PC-9 (cell line): ENCODE data around the gene KCNQ1OT1. TPM values are rescaled to one million over a fixed set of nuclear protein-coding genes. Genes with fewer than 3 reads are reported as not detected.

Source experiments
- BruUV-seq: library from RNA; stranded (reverse); fragments of 400-500 nt; replicated peaks from 2 replicates; lab custom pipeline; 2021; lab: Mats Ljungman, UMichigan
- CTCF ChIA-PET: fragments of 300-600 bp; sonication (Branson Sonifier 250); formaldehyde crosslinking; loops from one replicate; lab custom pipeline; 2022; ENCODE audit warnings: antibody characterized with exemption; lab: Charles Lee
- POLR2A ChIA-PET: fragments of 300-600 bp; sonication (Branson Sonifier 250); formaldehyde crosslinking; loops from one replicate; lab custom pipeline; 2022; ENCODE audit warnings: antibody characterized with exemption; ENCODE audit not compliant: unreplicated experiment; lab: Charles Lee
- DNase-seq, 2 experiments: peaks; one replicate each; pipeline versions ENCODE4 v3.0.0 to v3.0.0-alpha.2; 2015 to 2022; ENCODE audit warnings: mixed read lengths in 1 of 2
- H2AFZ ChIP-seq: fragments of 200-600 bp; sonication (generic); 2 replicates; pipeline ENCODE4 v1.8.1; 2017; ENCODE audit warnings: antibody characterized with exemption
- H3F3A ChIP-seq: fragments of 200-600 bp; sonication (generic); 2 replicates; pipeline ENCODE4 v1.8.1; 2017; ENCODE audit warnings: antibody characterized with exemption, mild to moderate bottlenecking, low read depth; ENCODE audit not compliant: insufficient read depth
- H3K27ac ChIP-seq: fragments of 200-600 bp; sonication (generic); 2 replicates; pipeline ENCODE4 v1.6.1; 2016; ENCODE audit warnings: mixed run types
- H3K27me3 ChIP-seq: fragments of 200-600 bp; sonication (generic); 2 replicates; pipeline ENCODE4 v1.6.1; 2016; ENCODE audit warnings: low read depth, mixed run types; ENCODE audit not compliant: insufficient read depth
- H3K36me3 ChIP-seq: fragments of 200-600 bp; sonication (generic); 2 replicates; pipeline ENCODE4 v1.6.1; 2016; ENCODE audit warnings: low read depth, mixed run types
- H3K4me1 ChIP-seq: fragments of 200-600 bp; sonication (generic); replicated peaks from 2 replicates; pipeline ENCODE4 v1.6.1; 2016; ENCODE audit warnings: mixed run types; ENCODE audit not compliant: insufficient read depth
- H3K4me2 ChIP-seq: fragments of 200-600 bp; sonication (generic); 2 replicates; pipeline ENCODE4 v1.6.1; 2017; ENCODE audit warnings: mixed run types
- H3K4me3 ChIP-seq: fragments of 200-600 bp; sonication (generic); 2 replicates; pipeline ENCODE4 v1.6.1; 2016; ENCODE audit warnings: mixed run types
- H3K79me2 ChIP-seq: fragments of 200-600 bp; sonication (generic); 2 replicates; pipeline ENCODE4 v1.6.1; 2017; ENCODE audit warnings: low read depth, mixed run types
- H3K9me2 ChIP-seq: fragments of 200-600 bp; sonication (generic); 2 replicates; pipeline ENCODE4 v1.8.1; 2017; ENCODE audit warnings: mild to moderate bottlenecking; ENCODE audit not compliant: insufficient read depth
- H3K9me3 ChIP-seq: fragments of 200-600 bp; sonication (generic); 2 replicates; pipeline ENCODE4 v1.8.1; 2016; ENCODE audit warnings: low read depth; ENCODE audit not compliant: insufficient read depth
- H4K20me1 ChIP-seq: fragments of 200-600 bp; sonication (generic); 2 replicates; pipeline ENCODE4 v1.8.1; 2017; ENCODE audit not compliant: insufficient read depth
- EZH2 ChIP-seq: fragments of 200-600 bp; sonication (generic); IDR thresholded peaks from 2 replicates; pipeline ENCODE4 v1.8.0; 2017; ENCODE audit warnings: antibody characterized with exemption, low read depth
- intact Hi-C: fragments of 100-400 bp; cut with micrococcal nuclease; formaldehyde crosslinking; loops from one replicate; pipeline ENCODE4 v1.10.0; 2022; ENCODE audit not compliant: unreplicated experiment
- total RNA-seq: library from RNA; stranded (reverse); gene quantifications from 2 replicates; pipeline ENCODE4 v1.2.3, GENCODE V29; 2021
- TF ChIP-seq, protein P1 (sequence below): fragments of 200-600 bp; sonication (generic); conservative IDR thresholded peaks from 2 replicates; pipeline ENCODE4 v1.6.1; 2017; ENCODE audit warnings: mixed run types, antibody characterized with exemption, mild to moderate bottlenecking, moderate library complexity

The KCNQ1OT1 gene
- total RNA-seq, 1 experiment from 2014 or later, result 3.4 TPM

DNA sequence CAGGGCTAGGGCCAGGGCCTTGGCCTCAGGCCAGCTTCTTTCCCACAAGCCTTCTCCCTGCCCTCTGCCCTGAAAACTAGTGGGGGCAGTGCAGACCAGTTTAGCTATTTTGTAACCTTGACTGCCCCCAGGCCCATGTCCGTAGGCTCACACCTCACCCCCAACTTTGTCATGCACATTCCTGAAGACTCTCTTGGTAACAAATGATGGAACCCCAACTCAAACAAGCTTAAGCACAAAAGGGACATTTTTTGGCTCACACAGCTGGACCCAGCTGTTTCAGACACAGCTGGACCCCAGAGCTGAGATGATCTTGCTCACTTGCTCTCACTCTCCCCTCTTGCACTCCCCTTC, 46.6 kb downstream of the KCNQ1OT1 start:
- no peaks in the 10 kb centered on the region for H3K79me2 ChIP-seq
- H3K4me3 ChIP-seq, result no peak overlapping the region
- H3K4me1 ChIP-seq, result no peaks in the 10 kb centered on the region
- BruUV-seq, result no TSS peak
- DNase-seq, result no peak
- ChIA-PET CTCF (no interaction called here), POLR2A (interaction anchor here (0.6 kb wide), 1 partner anchor 120 kb away, joined by 3 read pairs; no protein-coding TSS in a partner anchor)
- H3K27me3 ChIP-seq, result no peaks in the 10 kb centered on the region
- no peaks in the 10 kb centered on the region for H4K20me1 ChIP-seq
- no peak overlapping the region for H3K27ac ChIP-seq
- H3K9me2 ChIP-seq, result no peaks in the 10 kb centered on the region
- H3F3A ChIP-seq, result no peaks in the 10 kb centered on the region
- H3K36me3 ChIP-seq, result no peaks in the 10 kb centered on the region
- intact Hi-C loops, result no loop called here
- no peak for TF ChIP-seq EZH2
- TF ChIP-seq, protein P1, sequence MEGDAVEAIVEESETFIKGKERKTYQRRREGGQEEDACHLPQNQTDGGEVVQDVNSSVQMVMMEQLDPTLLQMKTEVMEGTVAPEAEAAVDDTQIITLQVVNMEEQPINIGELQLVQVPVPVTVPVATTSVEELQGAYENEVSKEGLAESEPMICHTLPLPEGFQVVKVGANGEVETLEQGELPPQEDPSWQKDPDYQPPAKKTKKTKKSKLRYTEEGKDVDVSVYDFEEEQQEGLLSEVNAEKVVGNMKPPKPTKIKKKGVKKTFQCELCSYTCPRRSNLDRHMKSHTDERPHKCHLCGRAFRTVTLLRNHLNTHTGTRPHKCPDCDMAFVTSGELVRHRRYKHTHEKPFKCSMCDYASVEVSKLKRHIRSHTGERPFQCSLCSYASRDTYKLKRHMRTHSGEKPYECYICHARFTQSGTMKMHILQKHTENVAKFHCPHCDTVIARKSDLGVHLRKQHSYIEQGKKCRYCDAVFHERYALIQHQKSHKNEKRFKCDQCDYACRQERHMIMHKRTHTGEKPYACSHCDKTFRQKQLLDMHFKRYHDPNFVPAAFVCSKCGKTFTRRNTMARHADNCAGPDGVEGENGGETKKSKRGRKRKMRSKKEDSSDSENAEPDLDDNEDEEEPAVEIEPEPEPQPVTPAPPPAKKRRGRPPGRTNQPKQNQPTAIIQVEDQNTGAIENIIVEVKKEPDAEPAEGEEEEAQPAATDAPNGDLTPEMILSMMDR, result no peak
- H3K9me3 ChIP-seq, result peaks cover 43% of the 10 kb centered on the region
- H2AFZ ChIP-seq, result no peak overlapping the region
- H3K4me2 ChIP-seq, result no peak overlapping the region

DNA sequence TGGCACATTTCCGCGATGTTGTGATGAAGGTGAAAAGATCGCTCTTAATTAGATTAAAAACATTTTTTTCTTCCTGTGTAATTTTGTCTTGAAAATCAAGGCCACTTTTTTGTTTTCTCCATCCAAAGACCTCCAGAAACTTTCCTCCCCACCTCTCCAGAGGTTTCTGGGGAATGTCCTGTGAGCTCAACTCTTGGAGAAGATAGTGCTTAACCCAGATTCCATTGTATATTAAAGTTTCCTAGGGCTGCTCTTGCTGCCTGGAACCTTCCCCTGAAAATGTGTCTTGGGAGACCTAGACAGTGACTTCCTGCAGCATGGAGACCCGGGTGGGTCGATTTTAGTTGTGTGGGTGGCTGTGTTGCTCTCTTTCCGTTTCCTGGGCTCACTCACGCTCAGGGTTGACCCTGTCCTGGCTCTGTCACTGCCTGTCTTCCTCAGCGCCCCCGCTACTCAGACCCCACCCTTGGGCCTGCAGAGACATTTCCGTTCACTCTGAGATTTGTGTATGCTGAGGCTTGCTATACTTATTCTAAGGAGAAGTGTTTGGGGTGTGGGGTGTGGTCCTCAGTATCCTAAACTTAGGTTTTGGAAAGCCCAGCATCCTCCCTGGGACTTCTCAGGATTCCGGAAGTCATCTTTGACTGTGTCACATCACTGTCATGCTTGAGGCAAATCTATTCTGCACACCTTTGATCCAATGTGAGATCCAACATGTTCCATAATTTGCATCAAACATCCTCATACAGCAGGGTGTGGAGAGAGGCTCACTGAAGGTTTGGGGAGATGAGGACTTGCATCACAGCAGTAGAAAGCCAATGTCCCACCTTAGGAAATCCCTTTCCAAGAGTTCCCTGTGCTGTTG, 47.2 kb downstream of the KCNQ1OT1 start:
- Histone ChIP-seq H3K36me3 (no peaks in the 10 kb centered on the region), H3K27me3 (no peaks in the 10 kb centered on the region)
- CTCF ChIA-PET, result no interaction called here

GRCh38 chr11:2651826-2652271, 47.9 kb downstream of the KCNQ1OT1 start:
- no peak overlapping the region for H3K27ac ChIP-seq
- ChIA-PET POLR2A (no interaction called here), CTCF (no interaction called here)
- H3K27me3 ChIP-seq, result no peaks in the 10 kb centered on the region
- H3K4me2 ChIP-seq, result no peak overlapping the region
- no peak overlapping the region for H2AFZ ChIP-seq
- H3K36me3 ChIP-seq, result no peaks in the 10 kb centered on the region
- no peak overlapping the region for H3K4me3 ChIP-seq
- TF ChIP-seq, protein P1, result no peak
- no peak for TF ChIP-seq EZH2
- H3K9me3 ChIP-seq, result peaks cover 52% of the 10 kb centered on the region
- no peaks in the 10 kb centered on the region for H4K20me1 ChIP-seq
- intact Hi-C loops, result no loop called here
- no TSS peak for BruUV-seq
- H3K4me1 ChIP-seq, result no peaks in the 10 kb centered on the region
- H3K9me2 ChIP-seq, result no peaks in the 10 kb centered on the region
- H3F3A ChIP-seq, result no peaks in the 10 kb centered on the region
- no peak for DNase-seq
- H3K79me2 ChIP-seq, result no peaks in the 10 kb centered on the region

More for the DNA sequence above, 47.2 kb downstream of the KCNQ1OT1 start:
- no peak for DNase-seq
- H3K4me2 ChIP-seq, result no peak overlapping the region
- no peaks in the 10 kb centered on the region for H3K9me2 ChIP-seq
- POLR2A ChIA-PET, result interaction anchor here (0.6 kb wide), 1 partner anchor 119 kb away, joined by 3 read pairs; no protein-coding TSS in a partner anchor
- H3K79me2 ChIP-seq, result no peaks in the 10 kb centered on the region
- H3K4me1 ChIP-seq, result no peaks in the 10 kb centered on the region
- H4K20me1 ChIP-seq, result no peaks in the 10 kb centered on the region
- BruUV-seq, result no TSS peak
- TF ChIP-seq, protein P1, result no peak
- no peak for TF ChIP-seq EZH2
- H3F3A ChIP-seq, result no peaks in the 10 kb centered on the region
- H3K27ac ChIP-seq, result no peak overlapping the region
- no peak overlapping the region for H3K4me3 ChIP-seq
- H2AFZ ChIP-seq, result no peak overlapping the region
- H3K9me3 ChIP-seq, result peaks cover 47% of the 10 kb centered on the region
- intact Hi-C loops, result no loop called here
